IMR-90 (cell line): ENCODE measurements around the gene ZNF492. TPM values are rescaled to one million over a fixed set of nuclear protein-coding genes. Genes with fewer than 3 reads are reported as not detected.

Experiments used
- ATAC-seq: fragments of 200-7000 bp; cut with Tn5 transposase; 2 replicates; pipeline ENCODE4 v1.9.1; 2020; ENCODE audit warnings: low read depth, mild to moderate bottlenecking, moderate library complexity
- BruUV-seq: library from RNA; stranded (reverse); fragments of 400-500 nt; replicated peaks from 2 replicates; lab custom pipeline; 2021; lab: Mats Ljungman, UMichigan
- CTCF ChIA-PET: fragments of 300-600 bp; formaldehyde crosslinking; extraction: SDS; loops from one replicate; lab custom pipeline; 2021; ENCODE audit warnings: antibody characterized with exemption; lab: Yijun Ruan, JAX
- POLR2A ChIA-PET: fragments of 300-600 bp; sonication (Branson Sonifier 250); formaldehyde crosslinking; loops from one replicate; lab custom pipeline; 2022; ENCODE audit warnings: antibody characterized with exemption; ENCODE audit not compliant: unreplicated experiment; lab: Charles Lee
- DNase-seq: peaks from one replicate; pipeline ENCODE4 v3.0.0; 2013
- H2AFZ ChIP-seq: replicated peaks from 2 replicates; pipeline ENCODE3; 2013; ENCODE audit warnings: low read length, mild to moderate bottlenecking; ENCODE audit not compliant: poor library complexity
- H2AK5ac ChIP-seq: 2 replicates; pipeline ENCODE4 v1.6.1; 2013; ENCODE audit warnings: low read depth, low read length, inconsistent platforms
- H2AK9ac ChIP-seq: replicated peaks from 2 replicates; pipeline ENCODE3; 2013; ENCODE audit warnings: mild to moderate bottlenecking, low read depth, low read length, moderate library complexity; ENCODE audit not compliant: poor library complexity
- H2BK120ac ChIP-seq: 2 replicates; pipeline ENCODE4 v1.6.1; 2013; ENCODE audit warnings: low read depth, low read length, inconsistent platforms
- H2BK15ac ChIP-seq: 3 replicates; pipeline ENCODE4 v1.6.1; 2013; ENCODE audit warnings: low read depth, low read length, inconsistent platforms
- H2BK20ac ChIP-seq: 2 replicates; pipeline ENCODE4 v1.6.1; 2013; ENCODE audit warnings: low read depth, mild to moderate bottlenecking, inconsistent platforms, low read length, moderate library complexity
- H2BK5ac ChIP-seq: 2 replicates; pipeline ENCODE4 v1.6.1; 2013; ENCODE audit warnings: mild to moderate bottlenecking, low read depth, low read length, inconsistent platforms; ENCODE audit not compliant: poor library complexity, severe bottlenecking
- H3K14ac ChIP-seq: replicated peaks from 2 replicates; pipeline ENCODE4 v1.6.1; 2013; ENCODE audit warnings: low read depth, low read length, inconsistent platforms
- H3K18ac ChIP-seq: 2 replicates; pipeline ENCODE4 v1.6.1; 2013; ENCODE audit warnings: low read depth, low read length, control low read depth
- H3K23ac ChIP-seq: 2 replicates; pipeline ENCODE4 v1.6.1; 2013; ENCODE audit warnings: low read depth, low read length, inconsistent platforms
- H3K27ac ChIP-seq: 2 replicates; pipeline ENCODE4 v1.5.1; 2013; ENCODE audit warnings: mild to moderate bottlenecking, control low read depth, low read length; ENCODE audit not compliant: insufficient read depth
- H3K27me3 ChIP-seq: 2 replicates; pipeline ENCODE4 v1.6.1; 2013; ENCODE audit warnings: low read length; ENCODE audit not compliant: control insufficient read depth, insufficient read depth
- H3K36me3 ChIP-seq: 2 replicates; pipeline ENCODE4 v1.6.1; 2013; ENCODE audit warnings: low read length, mixed read lengths; ENCODE audit not compliant: control insufficient read depth, insufficient read depth
- H3K4ac ChIP-seq: 2 replicates; pipeline ENCODE4 v1.6.1; 2013; ENCODE audit warnings: low read depth, low read length, inconsistent platforms
- H3K4me1 ChIP-seq: 2 replicates; pipeline ENCODE4 v1.6.1; 2013; ENCODE audit warnings: low read length, mixed read lengths; ENCODE audit not compliant: control insufficient read depth, insufficient read depth
- H3K4me2 ChIP-seq: 2 replicates; pipeline ENCODE4 v1.6.1; 2013; ENCODE audit warnings: low read depth, mild to moderate bottlenecking, control low read depth, low read length, moderate library complexity
- H3K4me3 ChIP-seq: 2 replicates; pipeline ENCODE4 v1.5.1; 2013; ENCODE audit warnings: low read depth, mild to moderate bottlenecking, control low read depth, low read length, moderate library complexity; ENCODE audit not compliant: insufficient read depth
- H3K56ac ChIP-seq: 2 replicates; pipeline ENCODE4 v1.6.1; 2013; ENCODE audit warnings: low read length, inconsistent platforms; ENCODE audit not compliant: insufficient read depth; ENCODE audit errors: extremely low read depth
- H3K79me1 ChIP-seq, 2 experiments: 2 replicates each; pipeline ENCODE4 v1.6.1; 2013; ENCODE audit warnings: low read length in 2 of 2, inconsistent platforms in 1 of 2, low read depth in 1 of 2
- H3K9ac ChIP-seq: 2 replicates; pipeline ENCODE4 v1.6.1; 2013; ENCODE audit warnings: low read depth, low read length, control low read depth
- H3K9me1 ChIP-seq: 2 replicates; pipeline ENCODE4 v1.6.1; 2013; ENCODE audit warnings: low read length, inconsistent platforms; ENCODE audit not compliant: insufficient read depth
- H3K9me3 ChIP-seq: 2 replicates; pipeline ENCODE4 v1.6.1; 2013; ENCODE audit warnings: low read length; ENCODE audit not compliant: control insufficient read depth, insufficient read depth
- H4K20me1 ChIP-seq: 2 replicates; pipeline ENCODE4 v1.6.1; 2013; ENCODE audit warnings: low read length, inconsistent platforms; ENCODE audit not compliant: insufficient read depth
- H4K5ac ChIP-seq: 2 replicates; pipeline ENCODE4 v1.6.1; 2013; ENCODE audit warnings: mild to moderate bottlenecking, low read depth, low read length, control low read depth
- H4K8ac ChIP-seq, 2 experiments: 2 replicates each; pipeline ENCODE4 v1.6.1; 2013; ENCODE audit warnings: low read depth in 2 of 2, low read length in 2 of 2, control low read depth in 1 of 2, inconsistent platforms in 1 of 2
- H4K91ac ChIP-seq: 2 replicates; pipeline ENCODE4 v1.6.1; 2013; ENCODE audit warnings: low read depth, low read length, inconsistent platforms; ENCODE audit not compliant: insufficient read depth
- BHLHE40 ChIP-seq: fragments of 150-350 bp; IDR thresholded peaks from 2 replicates; pipeline ENCODE4 v1.6.1; 2016; ENCODE audit warnings: mild to moderate bottlenecking, low read depth, low read length
- CEBPB ChIP-seq: IDR thresholded peaks from 2 replicates; pipeline ENCODE4 v1.6.1; 2012; ENCODE audit warnings: low read depth, low read length, improper control_type of control experiment
- CHD1 ChIP-seq: IDR thresholded peaks from 2 replicates; pipeline ENCODE4 v1.6.1; 2012; ENCODE audit warnings: low read depth, low read length, improper control_type of control experiment
- CTCF ChIP-seq: conservative IDR thresholded peaks from 2 replicates; pipeline ENCODE4 v1.5.1; 2012; ENCODE audit warnings: mild to moderate bottlenecking, low read depth, low read length, improper control_type of control experiment
- ELK1 ChIP-seq: fragments of 150-350 bp; IDR thresholded peaks from 2 replicates; pipeline ENCODE4 v1.6.1; 2016; ENCODE audit warnings: low read depth, mild to moderate bottlenecking, low read length, moderate library complexity, borderline replicate concordance
- FOS ChIP-seq: fragments of 150-350 bp; IDR thresholded peaks from 2 replicates; pipeline ENCODE4 v1.6.1; 2016; ENCODE audit warnings: low read depth, low read length
- MAFK ChIP-seq: IDR thresholded peaks from 2 replicates; pipeline ENCODE4 v1.6.1; 2012; ENCODE audit warnings: low read depth, low read length, improper control_type of control experiment
- MAZ ChIP-seq: IDR thresholded peaks from 2 replicates; pipeline ENCODE4 v1.6.1; 2012; ENCODE audit warnings: low read depth, mild to moderate bottlenecking, low read length, improper control_type of control experiment, moderate library complexity, borderline replicate concordance
- MXI1 ChIP-seq: IDR thresholded peaks from 2 replicates; pipeline ENCODE4 v1.6.1; 2012; ENCODE audit warnings: low read depth, mild to moderate bottlenecking, low read length, moderate library complexity, borderline replicate concordance
- NFE2L2 ChIP-seq: fragments of 150-350 bp; IDR thresholded peaks from 2 replicates; pipeline ENCODE4 v1.6.1; 2016; ENCODE audit warnings: low read depth, mild to moderate bottlenecking, low read length
- POLR2A ChIP-seq: IDR thresholded peaks from 2 replicates; pipeline ENCODE4 v1.6.1; 2012; ENCODE audit warnings: mild to moderate bottlenecking, low read depth, low read length
- RAD21 ChIP-seq: IDR thresholded peaks from 2 replicates; pipeline ENCODE4 v1.6.1; 2012; ENCODE audit warnings: low read length, improper control_type of control experiment
- RCOR1 ChIP-seq: IDR thresholded peaks from 2 replicates; pipeline ENCODE4 v1.6.1; 2012; ENCODE audit warnings: mild to moderate bottlenecking, low read length, improper control_type of control experiment; ENCODE audit not compliant: insufficient replicate concordance
- RFX5 ChIP-seq: IDR thresholded peaks from 2 replicates; pipeline ENCODE4 v1.8.0; 2012; ENCODE audit warnings: low read depth, mild to moderate bottlenecking, low read length, moderate library complexity
- SMC3 ChIP-seq: fragments of 150-350 bp; IDR thresholded peaks from 2 replicates; pipeline ENCODE4 v1.6.1; 2016; ENCODE audit warnings: low read depth, mild to moderate bottlenecking, antibody characterized with exemption, low read length, moderate library complexity
- USF2 ChIP-seq: fragments of 150-350 bp; IDR thresholded peaks from 2 replicates; pipeline ENCODE4 v1.6.1; 2017; ENCODE audit warnings: mild to moderate bottlenecking, antibody characterized with exemption, low read length, low read depth
- WGBS, 2 experiments: methylation state at CpG; one replicate each; pipeline versions ENCODE4 v1.1.5 to v1.1.7; 2013; ENCODE audit warnings: missing lambda C conversion rate in 2 of 2; ENCODE audit not compliant: insufficient read length in 1 of 2; ENCODE audit errors: extremely low coverage in 2 of 2; 5-methylcytosine and 5-hydroxymethylcytosine counted together
- dilution Hi-C: fragments of 300-500 bp; cut with HindIII; formaldehyde crosslinking; loops from one replicate; pipeline ENCODE4 v1.14.3; 2018; ENCODE audit warnings: low sequenced_read_pairs; ENCODE audit not compliant: unreplicated experiment
- in situ Hi-C: fragments of 300-500 bp; cut with MboI; formaldehyde crosslinking; loops from 3 replicates; pipeline ENCODE4 v1.14.3; 2019; ENCODE audit warnings: low sequenced_read_pairs, inconsistent platforms, mixed read lengths
- intact Hi-C: fragments of 100-400 bp; cut with micrococcal nuclease; formaldehyde crosslinking; loops from 2 replicates; pipeline ENCODE4 v1.10.0; 2022
- polyA plus RNA-seq, 3 experiments: library from polyadenylated mRNA; depleted of rRNA; stranded (reverse); fragments of >200 nt; gene quantifications; 2 replicates each; pipeline ENCODE4 v1.2.3, GENCODE V29; 2012; ENCODE audit warnings: low replicate concordance in 1 of 3
- total RNA-seq: library from RNA; depleted of rRNA; stranded (reverse); fragments of >200 nt; gene quantifications from 2 replicates; pipeline ENCODE4 v1.2.3, GENCODE V29; 2012

Gene ZNF492
- total and polyA plus RNA-seq, 2 of the 4 experiments (the other 2 are of a cell fraction) = 0.19 to 1.3 TPM

- Histone ChIP-seq H2BK20ac (no peak overlapping the region), H3K27ac (no peak overlapping the region)
- no TSS peak for BruUV-seq
These were observed 26.3 kb upstream of the ZNF492 start for GRCh38 chr19:22607653-22608430.

More at GRCh38 chr19:22607653-22608430, 26.3 kb upstream of the ZNF492 start:
- no peak for DNase-seq
- Histone ChIP-seq H3K23ac (no peak overlapping the region), H2BK15ac (no peak overlapping the region), H3K4ac (no peak overlapping the region), H3K56ac (no peak overlapping the region), H3K4me1 (no peaks in the 10 kb centered on the region), H4K91ac (no peak overlapping the region), H2AK9ac (no peak overlapping the region), H3K27me3 (no peaks in the 10 kb centered on the region), H3K9me3 (peaks cover 67% of the 10 kb centered on the region), H3K18ac (no peak overlapping the region), H2BK120ac (no peak overlapping the region), H3K9ac (no peak overlapping the region), H3K9me1 (no peaks in the 10 kb centered on the region), H4K8ac (no peak overlapping the region), H3K36me3 (no peaks in the 10 kb centered on the region), H2AFZ (no peak overlapping the region), H3K4me2 (no peak overlapping the region), H2BK5ac (no peak overlapping the region), H3K4me3 (no peak overlapping the region), H3K79me1 (no peaks in the 10 kb centered on the region), H4K20me1 (no peaks in the 10 kb centered on the region), H2AK5ac (no peak overlapping the region), H4K5ac (no peak overlapping the region), H3K14ac (no peak overlapping the region)
- in situ Hi-C loops = no loop called here
- intact Hi-C loops = no loop called here
- TF ChIP-seq RAD21 (no peak), FOS (no peak), MAZ (no peak), MAFK (no peak), NFE2L2 (no peak), RFX5 (no peak), CHD1 (no peak), RCOR1 (no peak), CEBPB (no peak), CTCF (no peak), BHLHE40 (no peak), SMC3 (no peak), USF2 (no peak), POLR2A (no peak), MXI1 (no peak), ELK1 (no peak)
- POLR2A ChIA-PET = no interaction called here
- no peak for ATAC-seq
- CTCF ChIA-PET = no interaction called here
- dilution Hi-C loops = no loop called here
- 63% methylated on average over 9 of the region's 18 CpGs; no CpG with 5 or more reads in 1 of the 2 experiments for WGBS, 2 experiments
